Hypothalamus (tissue), 51 donors: Measurements from ENCODE around the gene TSC22D3.
"Not testable (repeated sequence)": the region's sequence is repeated elsewhere in the genome, so short reads cannot be mapped to it uniquely, and the experiment has no call there.

Experiments used
- DNase-seq, 51 donors: peaks; one replicate each; lab custom pipeline; 2025; lab: John Stamatoyannopoulos, UW

TSC22D3 gene

GRCh38 chrX:107685586-107685985 is 90.0 kb downstream of the TSC22D3 start:
- not testable (repeated sequence) for DNase-seq

GRCh38 chrX:107684956-107685385 is 90.6 kb downstream of the TSC22D3 start:
- DNase-seq, result peak in 26 of 51 donors; percentile 0 to 44 (median 4)

GRCh38 chrX:107683931-107684330 is 91.7 kb downstream of the TSC22D3 start:
- no peak for DNase-seq

GRCh38 chrX:107683124-107683895 is 92.3 kb downstream of the TSC22D3 start:
- no peak for DNase-seq

GRCh38 chrX:107682256-107682655 is 93.3 kb downstream of the TSC22D3 start:
- DNase-seq, result no peak

- no peak for DNase-seq
Measured at GRCh38 chrX:107678957-107679740, 96.4 kb downstream of the TSC22D3 start.

- DNase-seq, result peak in 1 of 51 donors; percentile 0
Measured at GRCh38 chrX:107677909-107678308, 97.7 kb downstream of the TSC22D3 start.

- DNase-seq, result no peak
Measured at GRCh38 chrX:107677501-107677901, 98.1 kb downstream of the TSC22D3 start.

- DNase-seq, result peak in 40 of 51 donors; percentile 2 to 52 (median 24)
Measured at GRCh38 chrX:107676559-107677378, 98.8 kb downstream of the TSC22D3 start.

GRCh38 chrX:107675823-107676555 is 99.6 kb downstream of the TSC22D3 start:
- DNase-seq, result peak in 3 of 51 donors; percentile 0 to 9 (median 2)

- DNase-seq, result no peak
Measured at GRCh38 chrX:107675365-107675654, 100.3 kb downstream of the TSC22D3 start.

- DNase-seq, result peak in 6 of 51 donors; percentile 0 to 10 (median 2)
Measured at GRCh38 chrX:107674480-107675364, 100.9 kb downstream of the TSC22D3 start.

GRCh38 chrX:107673933-107674479 is 101.6 kb downstream of the TSC22D3 start:
- DNase-seq, result peak in 18 of 51 donors; percentile 1 to 16 (median 8)

- DNase-seq, result no peak
Measured at GRCh38 chrX:107673431-107673830, 102.2 kb downstream of the TSC22D3 start.

- peak in 16 of 51 donors; percentile 1 to 24 (median 4) for DNase-seq
Measured at GRCh38 chrX:107672955-107673378, 102.6 kb downstream of the TSC22D3 start.

GRCh38 chrX:107671256-107671655 is 104.3 kb downstream of the TSC22D3 start:
- not testable (repeated sequence) for DNase-seq

- DNase-seq, result no peak
Measured at GRCh38 chrX:107669885-107670628, 105.5 kb downstream of the TSC22D3 start.

GRCh38 chrX:107669261-107669660 is 106.3 kb downstream of the TSC22D3 start:
- DNase-seq, result no peak
